Adipocyte (in vitro differentiated cells): ENCODE results near the gene DEGS1.
A peak's percentile ranks its signal among the peaks of the same experiment; 100 is the strongest.
"Not testable (repeated sequence)": the region's sequence is repeated elsewhere in the genome, so short reads cannot be mapped to it uniquely, and the experiment has no call there.

Experiments used
- DNase-seq: peaks from one replicate; pipeline ENCODE4 v3.0.0-alpha.2; 2015; ENCODE audit warnings: low read depth
- H3K27me3 ChIP-seq: replicated peaks from 2 replicates; pipeline ENCODE4 v1.7.0; 2013; ENCODE audit warnings: mild to moderate bottlenecking, low read length, moderate library complexity; ENCODE audit not compliant: control insufficient read depth, insufficient read depth
- H3K36me3 ChIP-seq: 2 replicates; pipeline ENCODE4 v1.7.0; 2013; ENCODE audit warnings: low read length, mild to moderate bottlenecking, moderate library complexity; ENCODE audit not compliant: control insufficient read depth, insufficient read depth, severe bottlenecking
- H3K4me1 ChIP-seq: 2 replicates; pipeline ENCODE4 v1.7.0; 2013; ENCODE audit warnings: mild to moderate bottlenecking, low read length, moderate library complexity; ENCODE audit not compliant: control insufficient read depth, insufficient read depth
- H3K4me3 ChIP-seq: 2 replicates; pipeline ENCODE4 v1.7.0; 2013; ENCODE audit warnings: mild to moderate bottlenecking, low read length, moderate library complexity
- H3K9ac ChIP-seq: 2 replicates; pipeline ENCODE4 v1.7.0; 2013; ENCODE audit warnings: mild to moderate bottlenecking, low read length, moderate library complexity
- H3K9me3 ChIP-seq: 2 replicates; pipeline ENCODE4 v1.7.0; 2013; ENCODE audit warnings: mild to moderate bottlenecking, low read length, moderate library complexity; ENCODE audit not compliant: control insufficient read depth

DEGS1 gene

GRCh38 chr1:224199679-224200078, 16.6 kb downstream of the DEGS1 start:
- H3K27me3 ChIP-seq: no peaks in the 10 kb centered on the region
- DNase-seq: no peak

GRCh38 chr1:224201383-224201782, 18.3 kb downstream of the DEGS1 start:
- Histone ChIP-seq H3K9me3 (no peaks in the 10 kb centered on the region), H3K4me1 (peaks cover 23% of the 10 kb centered on the region), H3K4me3 (no peak overlapping the region), H3K9ac (no peak overlapping the region), H3K36me3 (no peaks in the 10 kb centered on the region), H3K27me3 (no peaks in the 10 kb centered on the region)
- no peak for DNase-seq

More at GRCh38 chr1:224199679-224200078, 16.6 kb downstream of the DEGS1 start:
- Histone ChIP-seq H3K4me1 (peaks cover 15% of the 10 kb centered on the region), H3K36me3 (no peaks in the 10 kb centered on the region), H3K4me3 (no peak overlapping the region), H3K9ac (no peak overlapping the region), H3K9me3 (no peaks in the 10 kb centered on the region)

- DNase-seq: no peak
- H3K4me3 ChIP-seq: no peak overlapping the region
- H3K27me3 ChIP-seq: no peaks in the 10 kb centered on the region
- H3K9ac ChIP-seq: no peak overlapping the region
- no peaks in the 10 kb centered on the region for H3K36me3 ChIP-seq
- H3K4me1 ChIP-seq: peaks cover 23% of the 10 kb centered on the region
- no peaks in the 10 kb centered on the region for H3K9me3 ChIP-seq
These were observed 18.8 kb downstream of the DEGS1 start for GRCh38 chr1:224201853-224202252.

- DNase-seq: peak; percentile 56
These were observed 20.4 kb downstream of the DEGS1 start for GRCh38 chr1:224203243-224204016.

GRCh38 chr1:224205438-224205840, 22.4 kb downstream of the DEGS1 start:
- Histone ChIP-seq H3K36me3 (no peaks in the 10 kb centered on the region), H3K27me3 (no peaks in the 10 kb centered on the region), H3K9ac (peak overlapping the region; percentile 54), H3K4me1 (peaks cover 23% of the 10 kb centered on the region), H3K9me3 (no peaks in the 10 kb centered on the region), H3K4me3 (peak overlapping the region; percentile 63)
- peak; percentile 64 for DNase-seq

More at GRCh38 chr1:224203243-224204016, 20.4 kb downstream of the DEGS1 start:
- Histone ChIP-seq H3K4me3 (no peak overlapping the region), H3K36me3 (no peaks in the 10 kb centered on the region), H3K4me1 (peaks cover 23% of the 10 kb centered on the region), H3K9ac (no peak overlapping the region), H3K9me3 (no peaks in the 10 kb centered on the region), H3K27me3 (no peaks in the 10 kb centered on the region)

GRCh38 chr1:224205931-224206538, 23.0 kb downstream of the DEGS1 start:
- H3K4me3 ChIP-seq, DNase-seq, H3K36me3 ChIP-seq, H3K27me3 ChIP-seq, H3K9me3 ChIP-seq: not testable (repeated sequence)
- H3K4me1 ChIP-seq: peaks cover 23% of the 10 kb centered on the region
- H3K9ac ChIP-seq: peak overlapping the region; percentile 54

- Histone ChIP-seq H3K4me1 (peaks cover 17% of the 10 kb centered on the region), H3K4me3 (no peak overlapping the region), H3K27me3 (no peaks in the 10 kb centered on the region), H3K9me3 (no peaks in the 10 kb centered on the region), H3K36me3 (no peaks in the 10 kb centered on the region), H3K9ac (no peak overlapping the region)
- DNase-seq: peak; percentile 67
These were observed 28.3 kb downstream of the DEGS1 start for GRCh38 chr1:224211206-224211962.

- no peaks in the 10 kb centered on the region for H3K27me3 ChIP-seq
- no peak overlapping the region for H3K4me3 ChIP-seq
- DNase-seq: no peak
- H3K9ac ChIP-seq: no peak overlapping the region
- H3K4me1 ChIP-seq: peaks cover 17% of the 10 kb centered on the region
- H3K9me3 ChIP-seq: no peaks in the 10 kb centered on the region
- no peaks in the 10 kb centered on the region for H3K36me3 ChIP-seq
These were observed 29.6 kb downstream of the DEGS1 start for GRCh38 chr1:224212618-224213061.

- H3K4me3 ChIP-seq: no peak overlapping the region
- H3K27me3 ChIP-seq: no peaks in the 10 kb centered on the region
- peaks cover 17% of the 10 kb centered on the region for H3K4me1 ChIP-seq
- DNase-seq: no peak
- H3K9ac ChIP-seq: no peak overlapping the region
- no peaks in the 10 kb centered on the region for H3K9me3 ChIP-seq
- no peaks in the 10 kb centered on the region for H3K36me3 ChIP-seq
These were observed 30.5 kb downstream of the DEGS1 start for GRCh38 chr1:224213438-224214119.

GRCh38 chr1:224216382-224216781, 33.3 kb downstream of the DEGS1 start:
- no peaks in the 10 kb centered on the region for H3K9me3 ChIP-seq
- H3K27me3 ChIP-seq: no peaks in the 10 kb centered on the region
- no peak overlapping the region for H3K9ac ChIP-seq
- H3K36me3 ChIP-seq: no peaks in the 10 kb centered on the region
- DNase-seq: no peak
- peaks cover 14% of the 10 kb centered on the region for H3K4me1 ChIP-seq
- no peak overlapping the region for H3K4me3 ChIP-seq
